Immature natural killer cell (primary cell): ENCODE results near the gene CHPT1. TPM values are rescaled to one million over a fixed set of nuclear protein-coding genes. Genes with fewer than 3 reads are reported as not detected.

Experiments used
- DNase-seq, 3 donors: peaks; one replicate each; pipeline ENCODE4 v3.0.0; 2022; ENCODE audit warnings: mixed read lengths in 1 of 3
- H3K27ac Mint-ChIP-seq, 6 donors: one replicate each; pipeline ENCODE4 v1.8.0; 2020; ENCODE audit warnings: mixed read lengths in 6 of 6, mild to moderate bottlenecking in 5 of 6, inconsistent platforms in 4 of 6, moderate library complexity in 3 of 6
- H3K27me3 Mint-ChIP-seq, 3 donors: one replicate each; pipeline ENCODE4 v1.8.0; 2020 to 2021; ENCODE audit warnings: low read depth in 3 of 3, mild to moderate bottlenecking in 3 of 3, mixed read lengths in 3 of 3, moderate library complexity in 3 of 3, inconsistent platforms in 1 of 3
- H3K36me3 Mint-ChIP-seq, 3 donors: one replicate each; pipeline ENCODE4 v1.8.0; 2020; ENCODE audit warnings: mixed read lengths in 3 of 3, inconsistent platforms in 2 of 3, mild to moderate bottlenecking in 2 of 3
- H3K4me1 Mint-ChIP-seq, 2 donors: one replicate each; pipeline ENCODE4 v1.8.0; 2020; ENCODE audit warnings: inconsistent platforms in 2 of 2, mild to moderate bottlenecking in 2 of 2, mixed read lengths in 2 of 2, moderate library complexity in 1 of 2
- H3K4me3 Mint-ChIP-seq, 5 donors: one replicate each; pipeline ENCODE4 v1.8.0; 2020; ENCODE audit warnings: mild to moderate bottlenecking in 5 of 5, mixed read lengths in 5 of 5, inconsistent platforms in 3 of 5, moderate library complexity in 3 of 5
- H3K9me3 Mint-ChIP-seq, 6 donors: one replicate each; pipeline ENCODE4 v1.8.0; 2020; ENCODE audit warnings: mild to moderate bottlenecking in 6 of 6, mixed read lengths in 6 of 6, inconsistent platforms in 4 of 6, moderate library complexity in 3 of 6
- polyA plus RNA-seq, 3 donors: library from polyadenylated mRNA; unstranded; fragments of 300-500 nt; fragmentation: Illumina TruSeq; gene quantifications; one replicate each; pipeline ENCODE4 v1.2.3, GENCODE V29; 2021

Gene CHPT1
- polyA plus RNA-seq, 3 donors from 2014 or later: 13.1 to 28.5 (median 17.2) TPM

DNA sequence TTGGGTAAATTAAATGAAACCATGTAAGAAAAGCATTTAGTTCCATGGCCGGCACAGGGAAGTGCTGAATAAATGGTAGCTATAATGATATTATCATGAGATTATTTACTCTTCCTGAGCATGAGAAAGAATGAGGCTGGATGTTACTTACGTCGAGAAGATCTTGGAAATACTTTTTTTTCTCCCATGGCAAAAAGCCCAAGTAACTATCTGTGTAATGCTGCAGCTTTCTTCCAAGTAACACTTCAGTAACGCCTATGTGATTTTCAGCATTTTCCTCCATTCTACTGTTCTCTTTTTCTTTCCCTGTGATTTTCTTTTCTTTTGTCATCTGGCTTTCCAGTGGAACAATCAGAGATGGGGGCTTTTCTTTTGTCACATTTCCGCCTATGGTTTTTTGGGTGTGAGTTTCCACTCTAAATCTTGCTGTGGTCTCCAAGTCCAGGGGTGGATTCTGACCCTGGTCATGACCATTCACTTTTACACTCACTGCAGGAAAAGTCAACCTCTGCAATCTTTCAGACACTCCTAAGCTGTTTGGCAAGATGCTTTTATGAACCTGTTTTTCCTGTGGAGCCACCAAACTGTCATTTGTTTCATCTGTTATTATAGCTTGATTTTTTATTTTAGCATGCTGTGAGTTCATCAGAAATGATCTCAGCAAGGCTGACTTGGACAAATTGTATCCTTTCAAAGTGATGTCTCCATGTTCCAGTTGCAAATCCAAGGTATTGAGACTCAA lies 66.8 kb downstream of the CHPT1 start:
- Mint-ChIP-seq H3K36me3 (peaks cover 5 to 52% (median 28%) of the 10 kb centered on the region in 3 donors), H3K4me1 (peaks cover 4 to 15% of the 10 kb centered on the region in 2 donors), H3K9me3 (no peaks in the 10 kb centered on the region), H3K27me3 (no peaks in the 10 kb centered on the region), H3K4me3 (no peak overlapping the region), H3K27ac (peak overlapping the region in 2 of 6 donors; percentile 4 to 72)
- DNase-seq: no peak

DNA sequence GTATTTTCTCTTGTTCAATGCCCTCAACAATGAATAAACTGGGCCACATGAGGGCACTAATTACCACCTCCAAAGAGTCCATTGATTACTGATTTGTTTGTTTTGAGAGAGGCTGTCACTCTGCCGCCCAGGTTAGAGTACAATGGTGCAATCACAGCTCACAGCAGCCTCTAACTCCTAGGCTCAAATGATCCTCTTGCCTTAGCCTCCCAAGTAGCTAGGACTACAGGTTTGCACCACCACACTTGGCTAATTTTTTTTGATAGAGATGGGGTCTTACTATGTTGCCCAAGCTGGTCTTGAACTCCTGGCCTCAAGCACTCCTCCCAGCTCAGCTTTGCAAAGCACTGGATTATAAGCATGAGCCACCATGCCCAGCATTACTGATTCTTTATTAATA lies 70.1 kb downstream of the CHPT1 start:
- Mint-ChIP-seq H3K4me1 (peaks cover 6 to 21% of the 10 kb centered on the region in 2 donors), H3K27me3 (peaks cover 0 to 5% (median 0%) of the 10 kb centered on the region in 3 donors), H3K9me3 (no peaks in the 10 kb centered on the region), H3K36me3 (peaks cover 8 to 58% (median 31%) of the 10 kb centered on the region in 3 donors), H3K4me3 (no peak overlapping the region), H3K27ac (peak overlapping the region in 3 of 6 donors; percentile 39 to 52 (median 40))
- DNase-seq: no peak

DNA sequence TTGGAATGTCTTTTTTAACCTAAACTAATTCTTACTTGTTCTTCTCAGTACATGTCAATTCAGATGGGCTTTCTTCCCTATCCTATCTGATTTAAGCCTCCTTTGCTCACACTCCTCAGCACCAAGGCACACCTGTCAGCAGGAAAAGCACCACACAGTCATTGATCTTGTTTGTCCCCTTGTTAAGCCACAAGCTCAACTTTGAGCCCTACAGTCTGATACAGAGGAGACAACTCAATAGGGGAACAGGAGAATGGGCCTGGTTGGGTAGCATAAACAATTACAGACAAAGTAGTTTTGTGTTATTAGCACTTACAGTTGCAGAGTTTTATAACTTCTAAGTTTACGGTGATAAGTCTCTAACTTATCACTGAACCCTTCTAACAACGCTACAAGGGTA lies 71.3 kb downstream of the CHPT1 start:
- Mint-ChIP-seq H3K9me3 (no peaks in the 10 kb centered on the region), H3K4me1 (peaks cover 10 to 22% of the 10 kb centered on the region in 2 donors), H3K4me3 (no peak overlapping the region), H3K36me3 (peaks cover 8 to 59% (median 24%) of the 10 kb centered on the region in 3 donors), H3K27ac (peak overlapping the region in 4 of 6 donors; percentile 3 to 84 (median 46)), H3K27me3 (peaks cover 0 to 5% (median 0%) of the 10 kb centered on the region in 3 donors)
- no peak for DNase-seq

DNA sequence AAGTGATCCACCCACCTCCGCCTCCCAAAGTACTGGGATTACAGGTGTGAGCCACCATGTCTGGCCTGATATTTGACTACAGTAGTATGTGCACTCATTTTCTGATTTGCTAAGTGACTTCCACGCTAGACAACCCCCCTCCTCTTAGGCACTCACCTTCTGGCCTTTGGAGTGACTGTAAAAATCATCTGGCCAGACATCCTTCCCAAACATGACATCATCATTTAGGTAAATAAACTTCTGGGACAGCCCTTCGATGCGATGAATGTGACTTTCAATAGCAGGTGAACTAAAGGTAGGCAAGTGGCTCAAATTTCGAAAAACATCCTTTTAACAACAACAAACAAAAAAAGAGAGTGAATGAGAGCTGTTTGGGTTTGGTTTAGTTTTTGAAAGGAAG lies 72.4 kb downstream of the CHPT1 start:
- Mint-ChIP-seq H3K36me3 (peaks cover 8 to 51% (median 22%) of the 10 kb centered on the region in 3 donors), H3K4me1 (peaks cover 11 to 25% of the 10 kb centered on the region in 2 donors), H3K4me3 (no peak overlapping the region), H3K27me3 (peaks cover 0 to 5% (median 0%) of the 10 kb centered on the region in 3 donors), H3K27ac (peak overlapping the region in 3 of 6 donors; percentile 45 to 72 (median 68)), H3K9me3 (no peaks in the 10 kb centered on the region)
- no peak for DNase-seq

GRCh38 chr12:101772012-101772775 lies 74.8 kb downstream of the CHPT1 start:
- Mint-ChIP-seq H3K27me3 (peaks cover 0 to 5% (median 0%) of the 10 kb centered on the region in 3 donors), H3K36me3 (peaks cover 8 to 45% (median 22%) of the 10 kb centered on the region in 3 donors), H3K9me3 (no peaks in the 10 kb centered on the region), H3K27ac (peak overlapping the region in 4 of 6 donors; percentile 24 to 77 (median 30)), H3K4me1 (peaks cover 14 to 40% of the 10 kb centered on the region in 2 donors), H3K4me3 (no peak overlapping the region)
- DNase-seq: no peak

GRCh38 chr12:101773650-101774162 lies 76.3 kb downstream of the CHPT1 start:
- no peak overlapping the region for H3K4me3 Mint-ChIP-seq
- peaks cover 4 to 46% (median 24%) of the 10 kb centered on the region in 3 donors for H3K36me3 Mint-ChIP-seq
- peaks cover 0 to 5% (median 0%) of the 10 kb centered on the region in 3 donors for H3K27me3 Mint-ChIP-seq
- peaks cover 14 to 53% of the 10 kb centered on the region in 2 donors for H3K4me1 Mint-ChIP-seq
- no peaks in the 10 kb centered on the region for H3K9me3 Mint-ChIP-seq
- peak; percentile 68 to 76 (median 69) for DNase-seq
- peak overlapping the region; percentile 29 to 86 (median 78) for H3K27ac Mint-ChIP-seq

DNA sequence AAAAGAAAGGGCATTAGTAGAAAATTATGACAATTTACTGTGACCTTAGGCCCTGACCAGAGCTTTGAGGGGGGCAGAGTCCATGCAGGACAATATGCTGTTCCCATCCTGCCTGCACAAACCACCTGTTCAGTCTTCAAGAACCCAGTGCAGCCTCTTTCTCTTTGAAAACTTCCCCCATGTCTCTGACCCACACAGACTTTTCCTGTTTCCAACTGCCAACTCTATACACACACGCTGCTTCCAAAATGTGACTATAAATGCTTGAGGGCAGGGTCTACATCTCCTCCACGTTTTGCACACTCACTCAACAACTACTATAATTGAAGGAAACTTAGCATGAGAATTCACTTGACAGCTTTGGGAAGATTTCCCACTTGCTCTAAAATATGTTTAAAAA lies 78.4 kb downstream of the CHPT1 start:
- Mint-ChIP-seq H3K4me3 (no peak overlapping the region), H3K27ac (peak overlapping the region; percentile 4 to 70 (median 49)), H3K9me3 (no peaks in the 10 kb centered on the region), H3K27me3 (peaks cover 0 to 1% (median 0%) of the 10 kb centered on the region in 3 donors), H3K36me3 (peaks cover 3 to 48% (median 31%) of the 10 kb centered on the region in 3 donors), H3K4me1 (peaks cover 18 to 64% of the 10 kb centered on the region in 2 donors)
- no peak for DNase-seq

DNA sequence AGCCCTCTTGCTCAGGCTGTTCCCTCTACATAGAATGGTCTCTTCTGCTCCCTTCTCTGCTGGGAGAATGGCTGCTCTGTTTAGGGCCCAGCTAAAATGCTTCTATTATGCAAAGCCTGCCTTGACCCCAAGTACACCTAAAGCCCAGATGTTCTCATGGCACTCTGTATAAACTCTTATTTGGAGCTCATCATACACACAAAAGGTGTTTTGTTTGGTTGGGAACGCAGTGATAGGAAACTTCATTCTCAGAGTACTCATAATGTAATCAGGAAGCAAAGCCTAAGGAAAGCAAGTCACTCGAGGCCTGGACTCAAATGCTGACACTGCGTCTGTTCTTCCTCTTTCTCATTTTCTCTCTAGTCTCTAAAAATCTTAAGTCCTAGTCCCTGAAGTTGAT lies 80.0 kb downstream of the CHPT1 start:
- Mint-ChIP-seq H3K9me3 (no peaks in the 10 kb centered on the region), H3K27ac (peak overlapping the region; percentile 42 to 86 (median 74)), H3K4me1 (peaks cover 27 to 73% of the 10 kb centered on the region in 2 donors), H3K27me3 (peaks cover 0 to 2% (median 0%) of the 10 kb centered on the region in 3 donors), H3K36me3 (peaks cover 7 to 42% (median 24%) of the 10 kb centered on the region in 3 donors), H3K4me3 (no peak overlapping the region)
- DNase-seq: no peak

DNA sequence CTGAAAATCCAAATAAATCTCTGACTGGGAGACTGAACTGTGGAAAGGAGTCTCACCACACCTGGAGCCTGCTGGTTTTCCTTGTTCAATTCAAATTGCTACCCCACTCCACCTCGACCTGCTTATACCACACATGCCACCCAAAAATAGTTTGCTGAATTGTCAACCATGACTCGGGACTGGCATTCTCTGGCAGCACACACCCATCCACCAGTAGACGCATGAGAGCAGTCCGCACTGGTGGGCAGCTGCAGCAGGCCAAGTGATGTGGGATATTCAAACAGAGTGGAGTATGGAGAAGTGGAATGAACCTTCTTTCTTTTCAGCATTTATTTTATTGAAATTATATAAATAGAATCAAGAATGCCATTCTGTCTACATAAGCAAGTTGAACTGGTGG lies 80.5 kb downstream of the CHPT1 start:
- no peak for DNase-seq
- H3K36me3 Mint-ChIP-seq: peaks cover 12 to 43% (median 29%) of the 10 kb centered on the region in 3 donors
- peaks cover 0 to 3% (median 2%) of the 10 kb centered on the region in 3 donors for H3K27me3 Mint-ChIP-seq
- no peaks in the 10 kb centered on the region for H3K9me3 Mint-ChIP-seq
- H3K4me3 Mint-ChIP-seq: no peak overlapping the region
- H3K4me1 Mint-ChIP-seq: peaks cover 31 to 78% of the 10 kb centered on the region in 2 donors
- H3K27ac Mint-ChIP-seq: peak overlapping the region in 4 of 6 donors; percentile 8 to 85 (median 48)

Other genes starting within 250 kb of the CHPT1 start
- gene SPIC, start 222.3 kb upstream of the CHPT1 start, polyA plus RNA-seq: not detected
- not detected for gene MYBPC1, start 102.7 kb upstream of the CHPT1 start, polyA plus RNA-seq
- under 1 TPM in 1 of 3 donors, not detected in 2; 0.18 TPM for gene SYCP3, start 41.8 kb downstream of the CHPT1 start, polyA plus RNA-seq
- gene GNPTAB, start 133.3 kb downstream of the CHPT1 start, polyA plus RNA-seq: 100 to 1,000 TPM; 155 to 253 (median 185) TPM
- 1 to 10 TPM; 2.1 to 7.6 (median 4.1) TPM for gene DRAM1, start 179.9 kb downstream of the CHPT1 start, polyA plus RNA-seq